Esophagus squamous epithelium (tissue), 5 donors: ENCODE results near the gene CAPZA3. TPM values are rescaled to one million over a fixed set of nuclear protein-coding genes. Genes with fewer than 3 reads are reported as not detected.

Experiments
- DNase-seq: peaks from one replicate; lab custom pipeline; 2025; lab: John Stamatoyannopoulos, UW
- H3K27ac ChIP-seq, 4 donors: fragments of 200-600 bp; sonication (generic); one replicate each; pipeline ENCODE4 v1.5.1; 2016 to 2019; ENCODE audit warnings: mild to moderate bottlenecking in 1 of 4
- H3K27me3 ChIP-seq, 4 donors: fragments of 200-600 bp; sonication (generic); 1 replicate in 3 of 4; 2 replicates in 1 of 4; pipeline versions ENCODE4 v1.5.1 to v1.6.0; 2017 to 2021; ENCODE audit warnings: antibody characterized with exemption in 1 of 4
- H3K36me3 ChIP-seq, 3 donors: fragments of 200-600 bp; sonication (generic); one replicate each; pipeline ENCODE4 v1.5.1; 2016 to 2019
- H3K4me1 ChIP-seq, 3 donors: fragments of 200-600 bp; sonication (generic); one replicate each; pipeline ENCODE4 v1.5.1; 2017 to 2019
- H3K4me3 ChIP-seq, 4 donors: fragments of 200-600 bp; sonication (generic); 1 replicate in 3 of 4; 2 replicates in 1 of 4; pipeline ENCODE4 v1.5.1; 2016 to 2019; ENCODE audit warnings: mild to moderate bottlenecking in 2 of 4, moderate library complexity in 1 of 4
- H3K9me3 ChIP-seq, 3 donors: fragments of 200-600 bp; sonication (generic); one replicate each; pipeline ENCODE4 v1.5.1; 2016 to 2019
- POLR2A ChIP-seq, 4 donors: fragments of 450-650 bp; IDR thresholded peaks; one replicate each; pipeline ENCODE4 v1.6.1; 2017; ENCODE audit warnings: antibody characterized with exemption in 4 of 4, mild to moderate bottlenecking in 4 of 4, moderate library complexity in 3 of 4
- WGBS, 2 donors: methylation state at CpG; one replicate each; pipeline ENCODE4 v1.1.5; 2018; 5-methylcytosine and 5-hydroxymethylcytosine counted together
- intact Hi-C: fragments of 100-400 bp; cut with DNase I; formaldehyde crosslinking; loops from one replicate; pipeline ENCODE4 v1.15.0; 2022
- total RNA-seq, 4 donors: library from RNA; depleted of rRNA; stranded (reverse); fragments of >200 nt; gene quantifications; one replicate each; pipeline ENCODE4 v1.1.0, GENCODE V29; 2016
- TF ChIP-seq, protein P1 (sequence below), 6 experiments: fragments of 450-650 bp in 4 of 6; fragments of 200-600 bp in 2 of 6; sonication (generic) in 2 of 6; IDR thresholded peaks; one replicate each; pipeline ENCODE4 v1.5.1; 2016 to 2019; ENCODE audit warnings: antibody characterized with exemption in 6 of 6, mild to moderate bottlenecking in 4 of 6, moderate library complexity in 4 of 6
- donor health status: DM: yes; HTN: yes; CAD: no.

The CAPZA3 gene
- total RNA-seq, 4 donors from 2014 or later, result not detected

DNA sequence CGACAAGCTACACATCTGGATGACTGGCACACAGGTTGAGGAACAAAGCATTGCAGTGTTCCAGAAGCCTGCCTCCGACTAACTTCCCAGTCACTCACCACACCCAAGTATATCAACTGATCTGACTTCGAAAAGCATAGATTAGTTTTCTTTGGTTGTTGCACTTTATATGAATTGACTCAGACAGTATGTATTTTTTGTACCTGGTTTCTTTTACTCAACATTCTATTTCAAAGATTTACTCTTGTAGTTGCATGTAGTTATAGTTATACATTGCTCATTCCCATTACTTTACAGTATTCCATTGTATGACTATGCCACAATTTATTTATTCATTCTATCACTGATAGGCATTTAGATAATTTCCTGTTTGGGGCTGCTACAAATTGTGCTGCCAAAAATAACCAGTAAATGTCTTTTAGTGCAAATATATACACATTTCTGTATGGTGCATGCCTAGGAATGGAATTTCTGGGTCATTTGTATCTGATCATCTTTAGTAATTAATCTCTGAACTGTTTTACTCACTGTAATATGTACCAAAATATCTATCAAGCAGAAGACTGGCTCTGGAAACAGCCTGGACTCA, 17.9 kb upstream of the CAPZA3 start:
- no peak overlapping the region for H3K27ac ChIP-seq
- no peaks in the 10 kb centered on the region for H3K27me3 ChIP-seq
- TF ChIP-seq POLR2A (IDR thresholded peaks at IDR 0.05), result no peak
- TF ChIP-seq, protein P1, sequence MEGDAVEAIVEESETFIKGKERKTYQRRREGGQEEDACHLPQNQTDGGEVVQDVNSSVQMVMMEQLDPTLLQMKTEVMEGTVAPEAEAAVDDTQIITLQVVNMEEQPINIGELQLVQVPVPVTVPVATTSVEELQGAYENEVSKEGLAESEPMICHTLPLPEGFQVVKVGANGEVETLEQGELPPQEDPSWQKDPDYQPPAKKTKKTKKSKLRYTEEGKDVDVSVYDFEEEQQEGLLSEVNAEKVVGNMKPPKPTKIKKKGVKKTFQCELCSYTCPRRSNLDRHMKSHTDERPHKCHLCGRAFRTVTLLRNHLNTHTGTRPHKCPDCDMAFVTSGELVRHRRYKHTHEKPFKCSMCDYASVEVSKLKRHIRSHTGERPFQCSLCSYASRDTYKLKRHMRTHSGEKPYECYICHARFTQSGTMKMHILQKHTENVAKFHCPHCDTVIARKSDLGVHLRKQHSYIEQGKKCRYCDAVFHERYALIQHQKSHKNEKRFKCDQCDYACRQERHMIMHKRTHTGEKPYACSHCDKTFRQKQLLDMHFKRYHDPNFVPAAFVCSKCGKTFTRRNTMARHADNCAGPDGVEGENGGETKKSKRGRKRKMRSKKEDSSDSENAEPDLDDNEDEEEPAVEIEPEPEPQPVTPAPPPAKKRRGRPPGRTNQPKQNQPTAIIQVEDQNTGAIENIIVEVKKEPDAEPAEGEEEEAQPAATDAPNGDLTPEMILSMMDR (IDR thresholded peaks at IDR 0.05), result no peak
- H3K36me3 ChIP-seq, result no peaks in the 10 kb centered on the region
- no peak overlapping the region for H3K4me3 ChIP-seq
- H3K9me3 ChIP-seq, result no peaks in the 10 kb centered on the region
- DNase-seq, result no peak
- intact Hi-C loops, result no loop called here
- H3K4me1 ChIP-seq, result no peaks in the 10 kb centered on the region
- WGBS, 2 donors, result 40 to 55% methylated on average over 3 of the region's 3 CpGs

DNA sequence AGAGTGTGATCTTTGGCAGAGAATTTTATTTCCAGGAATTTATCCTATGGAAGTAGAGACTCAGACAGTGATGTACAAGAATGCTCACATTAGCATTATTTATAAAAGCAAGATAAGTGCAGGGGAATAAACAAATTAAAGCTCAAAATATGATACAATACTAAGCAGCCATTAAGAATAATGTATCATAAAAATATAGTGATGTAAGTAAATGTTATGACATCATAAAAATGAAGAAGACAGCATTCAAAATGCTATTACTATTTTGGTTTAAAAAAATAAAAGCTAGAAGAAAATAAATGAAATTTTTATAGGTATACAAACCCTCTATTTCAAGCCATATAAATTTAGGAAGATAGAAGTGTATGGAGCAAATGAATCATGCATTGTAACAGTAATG, 17.2 kb upstream of the CAPZA3 start:
- H3K27ac ChIP-seq, result no peak overlapping the region
- no peak for DNase-seq
- no peaks in the 10 kb centered on the region for H3K4me1 ChIP-seq
- TF ChIP-seq, protein P1 (IDR thresholded peaks at IDR 0.05), result no peak
- no peak for TF ChIP-seq POLR2A (IDR thresholded peaks at IDR 0.05)
- no peaks in the 10 kb centered on the region for H3K36me3 ChIP-seq
- intact Hi-C loops, result no loop called here
- no peaks in the 10 kb centered on the region for H3K27me3 ChIP-seq
- no peaks in the 10 kb centered on the region for H3K9me3 ChIP-seq
- H3K4me3 ChIP-seq, result no peak overlapping the region

DNA sequence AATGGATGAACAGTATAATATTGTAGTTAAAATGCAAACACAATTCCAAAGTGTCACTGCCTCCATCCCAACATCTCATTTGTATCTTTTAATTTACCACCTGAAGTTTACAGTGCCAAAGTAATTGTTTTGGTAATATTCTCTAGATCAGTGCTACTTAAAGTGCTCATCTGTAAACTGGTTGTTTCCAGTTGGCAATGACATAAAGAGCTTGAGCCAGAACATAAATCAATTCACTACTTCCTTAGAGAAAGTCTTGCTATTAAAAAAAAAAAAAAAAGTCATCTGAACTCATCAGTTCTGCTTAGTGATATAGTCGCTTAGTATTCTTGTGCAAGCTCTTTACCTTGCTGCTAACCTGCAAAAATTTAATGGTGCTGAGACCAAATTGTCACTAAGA, 16.5 kb upstream of the CAPZA3 start:
- Histone ChIP-seq H3K4me3 (no peak overlapping the region), H3K27me3 (no peaks in the 10 kb centered on the region), H3K27ac (no peak overlapping the region), H3K9me3 (no peaks in the 10 kb centered on the region), H3K4me1 (no peaks in the 10 kb centered on the region), H3K36me3 (no peaks in the 10 kb centered on the region)
- intact Hi-C loops, result no loop called here
- TF ChIP-seq POLR2A (IDR thresholded peaks at IDR 0.05), result no peak
- TF ChIP-seq, protein P1 (IDR thresholded peaks at IDR 0.05), result no peak
- WGBS, 2 donors, result 72 to 75% methylated on average over 1 of the region's 1 CpG
- no peak for DNase-seq

DNA sequence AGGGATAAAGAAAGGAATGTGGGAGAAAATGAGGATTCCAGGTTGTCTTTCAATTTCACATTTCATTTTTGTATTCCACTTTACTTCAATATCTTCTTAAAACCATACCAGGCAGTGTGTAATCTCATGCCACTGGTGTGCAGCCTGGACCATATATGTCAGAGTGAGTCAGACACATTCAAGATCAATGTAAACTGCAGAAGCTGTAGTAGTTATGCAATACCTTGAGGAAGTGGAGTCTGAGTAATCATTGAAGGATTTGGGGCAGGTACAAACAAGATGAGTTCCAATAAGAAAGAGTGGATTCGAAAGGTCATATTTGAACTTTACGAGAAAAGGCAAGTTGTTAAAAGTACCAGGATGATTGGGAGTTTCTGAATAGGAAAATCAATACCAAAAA, 14.2 kb upstream of the CAPZA3 start:
- H3K36me3 ChIP-seq, result no peaks in the 10 kb centered on the region
- H3K27ac ChIP-seq, result peak overlapping the region in 2 of 4 donors; percentile 40 to 53
- DNase-seq, result no peak
- no peaks in the 10 kb centered on the region for H3K9me3 ChIP-seq
- intact Hi-C loops, result no loop called here
- no peaks in the 10 kb centered on the region for H3K4me1 ChIP-seq
- no peaks in the 10 kb centered on the region for H3K27me3 ChIP-seq
- no peak for TF ChIP-seq POLR2A (IDR thresholded peaks at IDR 0.05)
- TF ChIP-seq, protein P1 (IDR thresholded peaks at IDR 0.05), result no peak
- H3K4me3 ChIP-seq, result peak overlapping the region in 1 of 4 donors; percentile 17
- 37 to 63% methylated on average over 2 of the region's 2 CpGs for WGBS, 2 donors

DNA sequence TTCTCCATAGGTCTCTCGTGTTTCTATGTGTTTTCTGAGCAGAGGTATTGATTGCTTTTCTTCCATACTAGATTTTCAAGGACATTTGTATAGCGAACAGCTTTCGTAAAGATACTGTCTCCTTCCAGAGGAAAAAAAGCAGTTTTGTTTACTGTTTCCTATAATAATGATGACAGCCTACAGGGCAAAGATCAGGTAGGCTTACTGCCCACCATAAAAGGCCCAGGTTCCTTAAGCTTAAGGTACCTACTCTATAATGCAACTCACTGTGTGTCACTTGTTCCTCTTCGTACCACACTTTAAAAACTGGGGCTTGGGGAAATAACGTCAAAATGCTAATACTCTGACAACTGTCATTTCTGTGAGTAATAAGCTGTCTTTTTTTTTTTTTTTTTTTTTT, 6.8 kb upstream of the CAPZA3 start:
- Histone ChIP-seq H3K27me3 (no peaks in the 10 kb centered on the region), H3K36me3 (no peaks in the 10 kb centered on the region), H3K9me3 (peaks cover 0 to 12% (median 7%) of the 10 kb centered on the region in 3 donors), H3K4me3 (no peak overlapping the region), H3K4me1 (no peaks in the 10 kb centered on the region), H3K27ac (no peak overlapping the region)
- intact Hi-C loops, result no loop called here
- 74 to 79% methylated on average over 5 of the region's 5 CpGs for WGBS, 2 donors
- no peak for DNase-seq
- TF ChIP-seq, protein P1 (IDR thresholded peaks at IDR 0.05), result no peak
- TF ChIP-seq POLR2A (IDR thresholded peaks at IDR 0.05), result no peak
